Measurements from ENCODE around the gene CDC16. TPM values are rescaled to one million over a fixed set of nuclear protein-coding genes. Genes with fewer than 3 reads are reported as not detected.

Gene CDC16
- total and polyA plus RNA-seq, 2 of the 4 experiments (the other 2 are of a cell fraction), result 41.6 to 66.6 TPM

GRCh38 chr13:114268344-114269280, 33.9 kb downstream of the CDC16 start:
- dilution Hi-C loops (cut with HindIII; ENCODE audit: low sequenced_read_pairs, unreplicated experiment), result no loop called here

More at GRCh38 chr13:114268344-114269280, 33.9 kb downstream of the CDC16 start:
- Histone ChIP-seq H2BK15ac (ENCODE audit: low read depth, low read length) (no peak overlapping the region), H3K9me3 (ENCODE audit: control insufficient read depth, insufficient read depth, low read length) (no peaks in the 10 kb centered on the region), H4K91ac (ENCODE audit: insufficient read depth, low read depth, low read length) (no peak overlapping the region), H3K27me3 (ENCODE audit: control insufficient read depth, insufficient read depth, low read length) (no peaks in the 10 kb centered on the region), H2BK20ac (ENCODE audit: low read depth, low read length) (no peak overlapping the region), H2AFZ (replicated peaks; ENCODE audit: low read length, poor library complexity) (no peak overlapping the region), H3K4me3 (ENCODE audit: insufficient read depth, low read depth, low read length) (no peak overlapping the region), H3K9me1 (ENCODE audit: insufficient read depth, low read length) (peaks cover 17% of the 10 kb centered on the region), H2BK5ac (ENCODE audit: low read depth, low read length, poor library complexity, severe bottlenecking) (no peak overlapping the region), H3K79me1 (ENCODE audit: low read depth in 1 of 2, low read length in 2 of 2) (peaks cover 24 to 51% of the 10 kb centered on the region in 2 experiments), H3K36me3 (ENCODE audit: control insufficient read depth, insufficient read depth, low read length) (peaks cover 48% of the 10 kb centered on the region), H3K14ac (replicated peaks; ENCODE audit: low read depth, low read length) (no peak overlapping the region), H2AK5ac (ENCODE audit: low read depth, low read length) (no peak overlapping the region), H3K4me2 (ENCODE audit: low read depth, low read length) (no peak overlapping the region), H4K20me1 (ENCODE audit: insufficient read depth, low read length) (0 out of 2 replicates have a peak, but pooled peaks cover 2% of the 10 kb centered on the region), H2AK9ac (replicated peaks; ENCODE audit: low read depth, low read length, poor library complexity) (no peak overlapping the region), H3K56ac (ENCODE audit: extremely low read depth, insufficient read depth, low read length) (no peak overlapping the region), H3K9ac (ENCODE audit: low read depth, low read length) (no peak overlapping the region), H2BK120ac (ENCODE audit: low read depth, low read length) (no peak overlapping the region), H3K23ac (ENCODE audit: low read depth, low read length) (no peak overlapping the region), H3K18ac (ENCODE audit: low read depth, low read length) (no peak overlapping the region), H4K8ac (ENCODE audit: low read depth in 2 of 2, low read length in 2 of 2) (no peak overlapping the region), H3K4ac (ENCODE audit: low read depth, low read length) (no peak overlapping the region), H4K5ac (ENCODE audit: low read depth, low read length) (no peak overlapping the region), H3K4me1 (ENCODE audit: control insufficient read depth, insufficient read depth, low read length) (peaks cover 3% of the 10 kb centered on the region; the same call in 1 of the 2 replicates), H3K27ac (ENCODE audit: insufficient read depth, low read length) (no peak overlapping the region)
- ChIA-PET CTCF (no interaction called here), POLR2A (ENCODE audit: unreplicated experiment) (no interaction called here)
- TF ChIP-seq CEBPB (IDR thresholded peaks at IDR 0.05; ENCODE audit: low read depth, low read length) (no peak), RCOR1 (IDR thresholded peaks at IDR 0.05; ENCODE audit: insufficient replicate concordance, low read length) (no peak), USF2 (IDR thresholded peaks at IDR 0.05; ENCODE audit: low read depth, low read length) (no peak), CHD1 (IDR thresholded peaks at IDR 0.05; ENCODE audit: low read depth, low read length) (no peak), MAZ (IDR thresholded peaks at IDR 0.05; ENCODE audit: borderline replicate concordance, low read depth, low read length) (no peak), ELK1 (IDR thresholded peaks at IDR 0.05; ENCODE audit: borderline replicate concordance, low read depth, low read length) (no peak), NFE2L2 (IDR thresholded peaks at IDR 0.05; ENCODE audit: low read depth, low read length) (no peak), CTCF (conservative IDR thresholded peaks at IDR 0.05; ENCODE audit: low read depth, low read length) (no peak), RAD21 (IDR thresholded peaks at IDR 0.05; ENCODE audit: low read length) (no peak)
- intact Hi-C loops (cut with micrococcal nuclease), result no loop called here
- no TSS peak for BruUV-seq (replicated peaks)
- no peak for DNase-seq
- in situ Hi-C loops (cut with MboI; ENCODE audit: low sequenced_read_pairs), result no loop called here
- 90% methylated on average over 2 of the region's 6 CpGs; no CpG with 5 or more reads in 1 of the 2 experiments for WGBS, 2 experiments (ENCODE audit: extremely low coverage in 2 of 2, insufficient read length in 1 of 2)
- no peak for ATAC-seq (ENCODE audit: low read depth)

Measured in IMR-90 (cell line).